SKM-1 treated with dmso at 0.1 percent for 144 hours (cell line): ENCODE results near the gene CXCL11.
"Not testable (repeated sequence)": the region's sequence is repeated elsewhere in the genome, so short reads cannot be mapped to it uniquely, and the experiment has no call there.

Source experiments
- DNase-seq: peaks from one replicate; lab custom pipeline; 2025; ENCODE audit not compliant: unreplicated experiment; lab: John Stamatoyannopoulos, UW

CXCL11 gene

GRCh38 chr4:76003035-76003434, 32.8 kb downstream of the CXCL11 start:
- no peak for DNase-seq

- DNase-seq, result peak; percentile 17
Measured at GRCh38 chr4:76002176-76002575, 33.7 kb downstream of the CXCL11 start.

- DNase-seq, result no peak
Measured at GRCh38 chr4:76001700-76002099, 34.2 kb downstream of the CXCL11 start.

DNA sequence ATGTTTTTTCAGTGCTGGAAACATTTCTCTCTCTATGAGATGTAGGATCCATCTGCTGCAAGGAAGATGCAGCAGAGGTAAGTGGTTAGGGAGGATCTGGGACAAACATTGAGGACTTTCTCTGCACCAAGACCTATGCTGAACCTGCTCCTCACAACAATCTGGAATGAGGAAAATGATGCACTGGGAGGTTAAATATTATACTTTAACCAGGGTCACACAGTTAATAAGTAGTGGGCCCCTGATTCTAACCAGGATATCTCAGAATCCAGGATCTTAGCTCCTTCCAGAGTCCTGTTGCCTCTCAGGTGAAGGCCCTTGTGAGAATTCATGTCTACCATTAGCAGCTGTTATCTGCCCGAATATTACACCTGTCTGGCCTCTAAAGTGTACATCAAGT, 35.6 kb downstream of the CXCL11 start:
- no peak for DNase-seq

GRCh38 chr4:75998525-75999147, 37.2 kb downstream of the CXCL11 start:
- not testable (repeated sequence) for DNase-seq

GRCh38 chr4:75997946-75998345, 37.9 kb downstream of the CXCL11 start:
- no peak for DNase-seq

- no peak for DNase-seq
Measured at GRCh38 chr4:75997081-75997480, 38.8 kb downstream of the CXCL11 start.

DNA sequence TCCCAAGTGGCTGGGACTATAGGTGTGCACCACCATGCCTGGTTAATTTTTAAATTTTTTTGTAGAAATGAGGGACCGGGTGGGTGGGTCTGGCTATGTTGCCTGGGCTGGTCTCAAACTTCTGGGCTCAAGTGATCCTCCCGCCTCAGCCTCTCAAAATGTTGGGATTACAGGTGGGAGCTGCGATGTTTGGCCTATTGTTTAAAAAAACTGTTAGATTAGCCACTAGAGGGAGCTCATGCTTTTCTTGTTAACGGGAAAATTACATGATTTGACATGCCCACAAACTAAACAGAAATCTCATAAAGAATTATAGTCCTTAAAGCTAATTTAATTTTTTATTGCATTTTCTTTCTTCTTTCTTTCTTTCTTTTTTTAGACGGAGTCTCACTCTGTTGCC, 40.1 kb downstream of the CXCL11 start:
- DNase-seq, result peak; percentile 36

DNA sequence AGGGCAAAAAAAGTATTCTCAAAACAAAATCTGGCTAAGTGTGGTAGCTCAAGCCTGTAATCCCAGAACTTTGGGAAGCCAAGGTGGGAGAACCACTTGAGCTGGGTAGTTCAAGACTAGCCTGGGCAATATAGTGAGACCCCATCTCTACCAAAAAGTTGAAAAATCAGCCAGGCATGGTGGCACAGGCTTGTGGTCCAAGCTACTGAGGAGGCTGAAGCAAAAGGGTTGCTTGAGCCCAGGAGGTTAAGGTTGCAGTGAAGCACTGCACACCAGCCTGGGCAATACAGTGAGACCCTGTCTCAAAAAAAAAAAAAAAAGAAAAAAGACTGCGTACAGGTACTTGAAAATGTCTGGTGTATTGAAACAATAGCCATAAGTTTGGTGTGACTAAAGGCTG, 43.4 kb downstream of the CXCL11 start:
- DNase-seq, result no peak

DNA sequence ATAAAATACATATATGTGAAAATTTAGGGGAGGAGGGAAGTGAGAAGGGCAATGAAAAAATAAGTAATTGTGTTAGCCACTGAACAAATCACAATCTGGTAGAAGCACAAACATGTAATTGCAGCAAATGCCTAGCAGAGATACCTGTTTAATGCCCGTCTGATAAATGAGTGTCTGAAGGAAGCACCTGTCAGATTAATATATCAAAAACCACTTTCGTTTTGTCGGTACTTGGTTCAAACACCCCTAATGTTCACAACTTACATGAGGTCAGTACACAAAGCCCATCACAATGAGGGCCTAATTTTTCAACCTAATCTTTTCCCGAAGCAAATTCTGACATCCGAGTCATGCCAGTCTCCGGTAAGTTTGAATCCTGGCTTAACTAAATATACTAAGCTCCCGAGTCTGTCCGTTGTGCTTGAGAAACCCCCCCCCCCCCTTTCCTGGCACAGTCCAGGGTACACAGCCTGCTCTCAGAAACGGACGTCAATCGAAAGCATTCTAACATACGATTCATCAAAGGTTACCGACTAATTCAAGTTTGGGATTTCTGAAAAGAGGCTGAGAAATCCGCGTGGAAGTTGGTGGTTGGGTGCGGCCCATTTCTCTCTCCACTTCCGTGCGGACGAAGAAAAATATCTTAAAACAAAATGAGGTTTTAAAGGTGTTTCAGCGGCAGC, 45.9 kb downstream of the CXCL11 start:
- no peak for DNase-seq

GRCh38 chr4:75985116-75985515, 50.8 kb downstream of the CXCL11 start:
- DNase-seq, result no peak
